Medulla oblongata (tissue), 1 donor: ENCODE results near the gene ALG12.

Source experiments
- DNase-seq: peaks from one replicate; pipeline ENCODE4 v3.0.0-alpha.2; 2015; ENCODE audit errors: extremely low spot score

The ALG12 gene

GRCh38 chr22:49917974-49918910 lies at the start of gene ALG12, which contains the start of gene CRELD2:
Gene ALG12, minus strand, starts transcription at chr22:49918438. Its CDS starts 4,673 bp downstream, at chr22:49913765.
Gene CRELD2, plus strand, starts transcription at chr22:49918634. Its CDS starts 136 bp downstream, at chr22:49918770.
- DNase-seq: peak; percentile 98

- DNase-seq: peak; percentile 56
Measured at GRCh38 chr22:49967706-49968208, 49.5 kb upstream of the ALG12 start.

- peak; percentile 29 for DNase-seq
Measured at GRCh38 chr22:49966774-49967705, 48.8 kb upstream of the ALG12 start.

GRCh38 chr22:49966041-49966773 lies 48.0 kb upstream of the ALG12 start:
- DNase-seq: no peak

GRCh38 chr22:49965091-49966040 lies 47.1 kb upstream of the ALG12 start:
- DNase-seq: no peak

- DNase-seq: no peak
Measured at GRCh38 chr22:49964136-49965090, 46.2 kb upstream of the ALG12 start.

- DNase-seq: no peak
Measured at GRCh38 chr22:49963647-49964026, 45.4 kb upstream of the ALG12 start.

- no peak for DNase-seq
Measured at GRCh38 chr22:49962751-49963646, 44.8 kb upstream of the ALG12 start.

GRCh38 chr22:49962012-49962750 lies 43.9 kb upstream of the ALG12 start:
- DNase-seq: peak; percentile 78

- no peak for DNase-seq
Measured at GRCh38 chr22:49961601-49962011, 43.4 kb upstream of the ALG12 start.

- DNase-seq: peak; percentile 35
Measured at GRCh38 chr22:49961005-49961600, 42.9 kb upstream of the ALG12 start.

GRCh38 chr22:49960159-49961004 lies 42.1 kb upstream of the ALG12 start, which contains the start of gene PIM3:
Gene PIM3, plus strand, starts transcription at chr22:49960772. Its CDS starts 176 bp downstream, at chr22:49960948.
- peak; percentile 98 for DNase-seq

- no peak for DNase-seq
Measured at GRCh38 chr22:49959782-49960158, 41.5 kb upstream of the ALG12 start.

GRCh38 chr22:49958931-49959781 lies 40.9 kb upstream of the ALG12 start:
- DNase-seq: no peak
